GM21825 (cell line): ENCODE measurements around the gene PITX1.
A peak's percentile ranks its signal among the peaks of the same experiment; 100 is the strongest.

Experiments used
- ATAC-seq: cut with Tn5 transposase; IDR thresholded peaks from one replicate; pipeline ENCODE4 v1.9.1; 2021; ENCODE audit warnings: mild to moderate bottlenecking, moderate library complexity; ENCODE audit not compliant: unreplicated experiment

PITX1 gene

GRCh38 chr5:135062216-135063055, 28.4 kb upstream of the PITX1 start:
- ATAC-seq: no peak

DNA sequence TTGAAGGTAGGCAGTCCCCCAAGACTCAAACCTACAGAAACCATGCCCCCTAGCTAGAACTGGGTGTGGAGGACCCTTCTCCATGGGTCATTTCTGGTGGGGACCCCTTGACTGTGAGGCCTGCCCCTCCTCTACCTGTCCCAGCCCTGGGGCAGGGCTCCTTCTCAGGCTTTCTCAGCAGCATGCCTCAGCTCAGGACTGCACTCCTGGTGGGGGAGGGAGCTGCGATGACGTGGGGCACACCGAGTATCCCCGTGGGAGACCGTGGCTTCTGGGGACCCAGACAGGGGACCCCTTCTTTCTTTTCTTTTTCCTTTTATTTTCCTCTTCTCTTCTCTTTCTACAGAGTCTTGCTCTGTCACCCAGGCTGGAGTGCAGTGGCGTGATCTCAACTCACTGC, 27.0 kb upstream of the PITX1 start:
- ATAC-seq: no peak

- no peak for ATAC-seq
Observed at GRCh38 chr5:135060021-135060420, 26.0 kb upstream of the PITX1 start.

DNA sequence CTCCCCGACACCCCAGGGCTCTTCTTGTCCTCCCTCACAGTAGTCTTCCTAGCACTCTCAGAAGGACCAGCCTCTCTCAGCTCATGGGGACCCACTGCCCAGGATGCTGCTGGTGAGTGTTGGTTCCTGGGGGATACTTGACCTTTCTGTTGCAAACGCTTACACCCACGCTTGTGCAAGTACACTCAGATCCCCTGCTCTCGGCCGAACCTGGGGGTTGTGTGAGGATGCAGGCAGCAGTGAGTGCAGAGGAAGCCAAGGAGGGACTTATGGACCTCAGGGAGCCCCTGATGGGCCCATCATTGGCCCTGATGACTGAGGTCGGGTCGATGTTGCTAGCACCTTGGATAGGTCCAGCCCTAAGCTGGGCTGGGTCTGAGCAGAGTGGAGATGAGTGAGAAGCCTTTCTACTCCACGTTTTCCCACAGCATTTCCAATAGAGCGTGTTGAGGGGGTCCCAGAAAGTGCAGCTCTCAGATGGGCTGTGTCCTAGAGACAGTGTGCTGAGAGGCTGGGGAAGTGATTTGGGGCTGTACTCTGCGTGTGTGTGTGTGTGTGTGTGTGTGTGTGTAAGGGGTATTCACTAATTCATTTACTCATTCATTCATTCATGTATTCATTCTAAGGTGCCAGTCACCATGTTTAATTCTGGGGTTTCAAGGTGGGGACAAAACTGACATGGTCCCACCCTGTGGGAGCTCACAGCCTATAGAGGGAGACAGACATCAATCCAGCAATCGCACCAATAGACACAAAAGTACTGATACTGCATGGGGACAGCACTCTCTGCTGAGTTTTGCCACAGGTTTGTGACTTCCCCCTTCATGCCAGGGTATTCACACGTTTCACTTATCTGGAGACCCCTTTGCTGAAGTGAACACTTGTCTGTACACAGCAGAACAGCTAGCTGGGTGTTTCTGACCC, 25.2 kb upstream of the PITX1 start:
- ATAC-seq: no peak

- ATAC-seq: no peak
Observed at GRCh38 chr5:135058331-135058732, 24.3 kb upstream of the PITX1 start.

DNA sequence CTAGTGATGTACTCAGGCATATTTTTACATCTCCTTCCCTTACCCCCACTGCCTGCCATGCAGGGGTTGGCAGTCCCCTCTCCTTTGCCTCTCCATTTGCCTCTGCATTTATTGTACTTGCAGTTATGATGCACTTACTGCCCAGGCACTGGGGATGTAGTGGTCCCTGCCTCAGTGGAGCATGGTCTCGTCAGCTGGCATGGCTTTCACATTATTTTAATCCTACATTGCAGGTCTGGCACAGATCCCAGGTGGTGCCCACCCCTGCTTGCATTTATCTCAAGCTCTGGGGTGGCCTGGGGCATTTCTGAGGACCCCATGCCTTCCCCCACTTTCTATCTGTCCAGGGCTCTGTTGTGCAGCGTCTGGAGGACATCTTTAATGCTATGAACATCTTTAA, 23.2 kb upstream of the PITX1 start:
- no peak for ATAC-seq

DNA sequence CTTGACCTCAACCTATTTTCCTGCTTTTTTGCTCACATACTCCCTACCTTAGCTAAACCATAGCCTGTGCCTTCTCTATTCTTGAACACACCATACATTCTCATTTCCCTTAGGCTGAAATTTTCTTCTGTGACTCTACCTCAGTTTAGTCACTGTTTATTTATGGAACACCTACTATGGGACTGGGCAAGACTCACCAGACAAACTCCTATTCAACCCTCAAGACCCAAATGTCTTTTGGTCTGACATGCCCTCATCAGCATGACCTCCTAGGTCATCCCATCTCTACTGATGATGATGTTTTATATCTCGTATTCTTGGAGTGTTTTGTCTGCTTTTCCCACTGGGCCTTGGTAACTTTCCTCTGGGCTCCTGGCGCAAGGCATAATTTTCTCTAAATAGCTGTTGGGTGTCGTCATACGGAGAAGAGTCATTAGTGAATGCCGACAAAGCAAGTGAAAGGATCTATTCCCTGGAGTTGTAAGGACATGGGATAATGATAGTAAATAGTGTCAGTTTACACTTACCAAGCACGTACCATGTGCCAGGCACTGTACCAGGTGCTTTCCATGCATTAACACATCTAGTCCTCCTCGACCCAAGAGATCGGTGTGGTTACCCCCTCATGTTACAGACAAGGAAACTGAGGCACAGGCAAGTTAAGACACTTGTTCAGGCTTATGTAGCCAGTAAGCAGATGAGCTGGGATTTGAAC, 22.4 kb upstream of the PITX1 start:
- ATAC-seq: no peak

- no peak for ATAC-seq
Observed at GRCh38 chr5:135055396-135055795, 21.4 kb upstream of the PITX1 start.

- no peak for ATAC-seq
Observed at GRCh38 chr5:135054546-135054945, 20.5 kb upstream of the PITX1 start.

DNA sequence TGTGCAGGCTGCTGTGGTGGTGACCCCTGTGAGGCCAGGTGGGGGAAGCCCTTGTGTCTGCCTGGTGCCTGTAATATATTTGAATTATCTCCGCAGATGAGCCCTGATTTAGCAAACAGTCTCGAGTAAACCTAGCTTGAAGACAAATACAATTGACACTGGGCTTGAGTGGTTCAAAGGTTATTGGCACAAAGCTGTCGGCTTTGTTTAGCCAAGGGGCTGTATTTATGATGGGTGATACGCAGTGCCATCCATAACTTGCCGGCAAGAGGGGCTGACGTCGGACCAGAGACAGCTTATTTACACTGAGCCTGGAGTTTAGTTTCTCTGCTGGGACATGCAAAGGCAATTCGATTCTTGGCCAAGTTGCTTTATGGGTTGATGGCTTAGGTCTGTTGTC, 20.0 kb upstream of the PITX1 start:
- no peak for ATAC-seq

- ATAC-seq: peak; percentile 77
Observed at GRCh38 chr5:135053278-135053677, 19.2 kb upstream of the PITX1 start.

DNA sequence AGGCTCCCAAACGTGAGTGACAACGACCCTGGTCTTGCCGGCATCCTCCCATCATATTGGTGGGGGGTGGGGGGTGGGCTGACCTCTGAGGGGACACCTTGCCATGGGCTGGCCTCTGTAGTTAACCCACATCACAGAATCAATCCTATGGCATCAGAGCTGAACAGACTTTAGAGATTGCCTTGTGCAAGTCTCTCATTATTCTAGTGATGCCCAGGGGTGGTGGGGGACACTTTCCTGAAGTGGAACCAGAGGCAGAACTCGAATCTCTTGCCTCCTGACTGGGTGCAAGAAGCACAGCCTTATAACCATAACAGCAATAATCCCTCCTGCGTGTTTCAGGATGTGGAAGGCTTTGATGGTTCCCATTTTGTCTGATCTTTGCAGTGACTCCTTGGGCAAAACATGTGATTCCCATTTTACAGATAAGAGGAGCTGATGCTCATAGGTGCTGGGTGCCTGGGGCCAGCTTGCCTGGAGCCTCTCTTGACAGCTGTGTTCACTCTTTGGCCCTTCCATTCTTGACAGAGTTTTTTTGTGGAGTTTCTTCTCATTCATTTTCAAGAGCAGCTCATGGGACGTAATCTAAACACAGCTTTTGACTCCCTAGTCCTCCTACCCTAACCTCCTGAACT, 18.6 kb upstream of the PITX1 start:
- no peak for ATAC-seq

- ATAC-seq: no peak
Observed at GRCh38 chr5:135051872-135052271, 17.8 kb upstream of the PITX1 start.

DNA sequence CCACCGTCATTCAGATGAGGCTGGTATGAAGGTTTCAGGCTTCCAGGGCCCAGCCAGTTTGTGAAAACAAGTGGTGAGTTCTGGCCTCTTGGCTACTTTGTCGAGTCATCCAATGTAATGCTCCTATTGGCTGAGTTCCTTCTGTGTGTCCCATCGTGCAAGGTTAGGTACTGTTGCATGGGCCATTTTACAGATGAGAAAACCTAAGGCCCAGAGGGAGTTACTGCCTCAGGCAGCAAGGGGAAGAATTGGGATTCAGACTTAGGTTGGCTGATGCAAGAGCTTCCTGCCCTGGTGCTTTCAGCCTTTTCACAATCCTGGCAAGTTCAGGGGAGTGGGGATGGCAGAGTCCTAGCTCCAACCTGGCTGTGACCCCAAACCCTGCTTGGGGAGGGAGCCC, 17.4 kb upstream of the PITX1 start:
- no peak for ATAC-seq

DNA sequence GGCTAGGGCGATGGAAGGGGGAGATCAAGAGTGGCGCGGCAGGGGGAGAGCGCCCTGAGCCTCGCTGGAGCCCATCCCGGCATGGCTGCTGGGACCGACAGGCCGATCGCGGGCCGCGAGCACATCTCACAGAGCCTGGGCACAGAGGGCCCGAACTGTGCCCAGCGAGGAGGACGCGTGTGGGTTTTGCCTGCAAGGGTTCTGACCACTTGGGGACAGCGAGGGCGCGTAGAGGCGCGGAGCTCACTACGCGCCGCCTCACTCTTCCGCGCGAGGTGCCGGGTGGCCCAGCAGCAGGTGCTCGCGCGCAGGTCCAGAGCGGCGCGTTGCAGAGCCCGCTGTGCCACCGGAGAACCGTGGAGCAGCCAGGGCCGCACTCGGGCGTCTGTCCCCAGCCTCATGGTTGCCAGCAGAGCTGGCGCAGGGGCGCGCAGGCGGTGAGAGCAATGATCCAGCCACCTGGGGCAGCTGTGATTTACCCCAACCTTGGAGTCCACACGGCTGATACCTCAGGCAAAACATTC, 16.3 kb upstream of the PITX1 start:
- ATAC-seq: no peak

DNA sequence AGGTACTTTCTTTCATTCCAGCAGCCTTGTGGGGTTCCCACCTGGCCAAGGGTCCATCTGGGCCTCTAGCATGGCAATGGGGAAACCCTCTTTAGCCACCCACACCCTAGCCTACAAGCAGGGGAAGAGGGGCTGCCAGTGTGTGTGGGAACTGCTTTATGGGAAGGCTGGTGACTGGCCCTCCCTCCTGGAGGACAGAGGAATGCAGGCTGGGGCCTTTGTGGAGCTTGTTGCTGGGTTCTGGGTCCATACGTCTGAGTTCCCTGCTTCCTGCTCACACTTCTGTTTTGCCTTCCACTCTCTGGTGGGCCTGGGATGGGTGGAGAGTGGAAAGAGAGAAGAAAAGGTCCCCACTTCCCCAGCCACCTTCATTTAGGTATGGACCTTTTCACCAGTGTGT, 14.9 kb upstream of the PITX1 start:
- ATAC-seq: no peak

DNA sequence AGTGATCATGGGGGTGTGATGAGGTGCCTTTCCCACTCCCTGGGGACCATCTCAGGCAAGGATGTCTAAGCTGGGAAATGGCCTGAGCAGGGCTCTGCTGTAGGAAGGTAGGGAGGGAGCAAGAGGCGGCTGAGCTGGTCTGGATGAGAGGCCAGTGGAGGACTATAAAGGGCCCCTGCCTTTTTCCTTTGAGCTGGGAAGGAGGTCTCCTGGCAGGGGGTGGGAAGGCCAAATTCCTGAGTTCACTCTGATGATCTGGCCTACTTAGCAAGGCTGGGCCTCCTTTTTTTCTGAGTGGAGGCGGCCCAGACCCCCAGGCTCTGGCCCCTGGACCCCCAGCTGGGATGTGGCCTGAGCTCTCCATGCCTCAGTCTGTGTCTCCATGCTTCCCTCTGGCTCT, 14.3 kb upstream of the PITX1 start:
- ATAC-seq: no peak

- no peak for ATAC-seq
Observed at GRCh38 chr5:135047347-135047695, 13.3 kb upstream of the PITX1 start.

DNA sequence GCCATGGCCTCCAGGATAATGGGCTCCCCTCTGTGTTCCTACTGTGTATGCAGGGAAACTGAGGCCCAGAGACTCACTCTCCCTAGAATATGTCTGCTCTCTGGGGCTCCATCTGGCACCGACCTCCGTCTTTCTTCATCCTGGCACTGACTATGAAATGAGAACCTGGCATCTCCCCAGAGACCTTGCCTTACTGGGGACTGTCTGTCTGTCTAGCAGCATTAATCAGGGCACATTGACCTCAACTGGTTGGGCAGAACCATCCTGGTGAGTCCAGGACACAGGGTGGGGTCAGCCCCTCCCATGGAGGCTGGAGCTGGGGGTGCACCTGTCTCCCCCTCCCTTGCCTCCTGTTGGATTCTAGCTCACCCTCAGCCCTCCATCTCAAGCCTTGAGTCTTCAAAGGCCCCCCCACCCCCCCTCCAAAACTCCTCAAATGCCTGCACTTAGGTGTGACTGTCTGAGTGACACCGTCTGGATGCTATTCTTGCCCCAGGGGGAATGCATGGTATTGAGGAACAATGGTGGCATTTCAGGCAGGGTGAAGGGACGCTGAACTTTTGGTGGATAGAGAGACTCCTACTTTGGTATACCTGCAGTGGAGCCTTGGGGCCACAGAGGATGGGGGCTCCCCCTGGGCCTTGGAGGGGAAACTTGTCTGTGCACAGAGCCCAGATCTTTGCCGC, 12.8 kb upstream of the PITX1 start:
- no peak for ATAC-seq

DNA sequence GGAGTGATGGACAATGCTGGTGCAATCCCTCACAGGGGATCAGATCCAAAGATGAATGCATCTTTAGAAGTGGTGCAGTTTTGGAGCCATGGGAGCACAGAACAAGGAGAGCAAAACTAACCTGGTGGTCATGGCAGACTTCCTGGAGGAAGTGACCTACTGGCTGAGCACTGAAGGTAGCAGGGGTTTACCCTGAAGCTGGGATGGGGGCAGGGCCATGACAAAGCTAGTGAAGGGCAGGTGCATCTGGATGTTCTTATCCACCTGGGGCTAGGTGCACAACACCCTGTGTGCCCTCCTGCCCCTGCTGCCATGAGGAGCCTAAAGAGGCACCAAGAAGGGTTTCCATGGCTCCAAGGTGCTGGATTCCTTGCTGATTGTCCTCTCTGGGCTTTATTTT, 11.5 kb upstream of the PITX1 start:
- ATAC-seq: no peak
